HEK293 (cell line): ENCODE results near the gene ATP5ME.
A peak's percentile ranks its signal among the peaks of the same experiment; 100 is the strongest.

Experiments used
- CTCF ChIA-PET: fragments of 350-600 bp; formaldehyde crosslinking; extraction: SDS; loops from one replicate; lab custom pipeline; 2021; ENCODE audit warnings: antibody characterized with exemption; lab: Yijun Ruan, JAX
- POLR2A ChIA-PET: fragments of 300-600 bp; formaldehyde crosslinking; extraction: SDS; loops from one replicate; lab custom pipeline; 2020; ENCODE audit warnings: antibody characterized with exemption, inconsistent platforms; lab: Yijun Ruan, JAX
- H3K27ac ChIP-seq: fragments of 200-500 bp; sonication (Bioruptor generic); 2 replicates; pipeline ENCODE4 v1.5.1; 2014; ENCODE audit warnings: low read depth, low read length, control low read depth, inconsistent platforms; ENCODE audit errors: extremely low read depth
- H3K36me3 ChIP-seq, 2 experiments: fragments of 200-500 bp in 1 of 2; sonication (Bioruptor generic) in 1 of 2; 1 replicate in 1 of 2; 2 replicates in 1 of 2; pipeline ENCODE4 v1.5.1; 2014 to 2017; ENCODE audit warnings: inconsistent platforms in 2 of 2, low read length in 2 of 2; ENCODE audit not compliant: control insufficient read depth in 2 of 2, insufficient read depth in 1 of 2
- H3K4me1 ChIP-seq: fragments of 200-500 bp; sonication (Bioruptor generic); 2 replicates; pipeline ENCODE4 v1.5.1; 2014; ENCODE audit warnings: mild to moderate bottlenecking, low read length, inconsistent platforms; ENCODE audit not compliant: control insufficient read depth, insufficient read depth
- H3K4me3 ChIP-seq: 2 replicates; pipeline ENCODE4 v1.5.1; 2011; ENCODE audit warnings: low read depth, mild to moderate bottlenecking, control low read depth, low read length, moderate library complexity
- H3K9me3 ChIP-seq: fragments of 200-500 bp; sonication (Bioruptor generic); 2 replicates; pipeline ENCODE4 v1.5.1; 2014; ENCODE audit warnings: low read depth, low read length, inconsistent platforms; ENCODE audit not compliant: control insufficient read depth, insufficient read depth
- GLI4 ChIP-seq: fragments of 450-650 bp; formaldehyde crosslinking; IDR thresholded peaks from 2 replicates; pipeline ENCODE4 v1.5.1; 2016; ENCODE audit warnings: missing biosample characterization, missing genetic modification characterization
- OSR2 ChIP-seq: fragments of 450-650 bp; formaldehyde crosslinking; IDR thresholded peaks from 2 replicates; pipeline ENCODE4 v1.5.1; 2016; ENCODE audit warnings: missing biosample characterization, missing genetic modification characterization
- SCRT1 ChIP-seq: fragments of 450-650 bp; formaldehyde crosslinking; IDR thresholded peaks from 2 replicates; pipeline ENCODE4 v1.5.1; 2016; ENCODE audit warnings: missing biosample characterization, missing genetic modification characterization, borderline replicate concordance
- YY2 ChIP-seq: fragments of 450-650 bp; formaldehyde crosslinking; IDR thresholded peaks from 2 replicates; pipeline ENCODE4 v1.5.1; 2016; ENCODE audit warnings: missing biosample characterization, missing genetic modification characterization
- ZBTB20 ChIP-seq: fragments of 450-650 bp; formaldehyde crosslinking; IDR thresholded peaks from 2 replicates; pipeline ENCODE4 v1.5.1; 2016; ENCODE audit warnings: missing biosample characterization, missing genetic modification characterization
- ZFHX2 ChIP-seq: fragments of 450-650 bp; formaldehyde crosslinking; conservative IDR thresholded peaks from 2 replicates; pipeline ENCODE4 v1.5.1; 2016; ENCODE audit warnings: missing biosample characterization, missing genetic modification characterization
- ZNF10 ChIP-seq: fragments of 450-650 bp; formaldehyde crosslinking; IDR thresholded peaks from 2 replicates; pipeline ENCODE4 v1.5.1; 2017; ENCODE audit warnings: missing biosample characterization, missing genetic modification characterization
- ZNF239 ChIP-seq: fragments of 450-650 bp; formaldehyde crosslinking; IDR thresholded peaks from 2 replicates; pipeline ENCODE4 v1.5.1; 2016; ENCODE audit warnings: missing biosample characterization, missing genetic modification characterization
- ZNF354C ChIP-seq: fragments of 450-650 bp; formaldehyde crosslinking; IDR thresholded peaks from 2 replicates; pipeline ENCODE4 v1.5.1; 2016; ENCODE audit warnings: missing biosample characterization, missing genetic modification characterization, low read depth, borderline replicate concordance
- ZNF544 ChIP-seq: fragments of 450-650 bp; formaldehyde crosslinking; IDR thresholded peaks from 2 replicates; pipeline ENCODE4 v1.5.0; 2017; ENCODE audit warnings: missing biosample characterization, missing genetic modification characterization
- ZNF549 ChIP-seq: fragments of 450-650 bp; IDR thresholded peaks from 2 replicates; pipeline ENCODE4 v1.5.1; 2018; ENCODE audit warnings: missing biosample characterization, missing genetic modification characterization, mild to moderate bottlenecking, inconsistent platforms, moderate library complexity
- ZNF555 ChIP-seq: fragments of 450-650 bp; formaldehyde crosslinking; conservative IDR thresholded peaks from 2 replicates; pipeline ENCODE4 v1.5.1; 2017; ENCODE audit warnings: missing biosample characterization, mild to moderate bottlenecking, missing genetic modification characterization, inconsistent platforms
- ZNF596 ChIP-seq: fragments of 450-650 bp; IDR thresholded peaks from 2 replicates; pipeline ENCODE4 v1.5.0; 2018; ENCODE audit warnings: missing biosample characterization, mild to moderate bottlenecking, missing genetic modification characterization, moderate library complexity
- ZNF777 ChIP-seq: fragments of 450-650 bp; formaldehyde crosslinking; IDR thresholded peaks from 2 replicates; pipeline ENCODE4 v1.5.1; 2017; ENCODE audit warnings: missing biosample characterization, missing genetic modification characterization, borderline replicate concordance
- ZSCAN30 ChIP-seq: fragments of 450-650 bp; IDR thresholded peaks from 2 replicates; pipeline ENCODE4 v1.5.1; 2018; ENCODE audit warnings: missing biosample characterization, mild to moderate bottlenecking, missing genetic modification characterization, moderate library complexity
- ZXDB ChIP-seq: fragments of 450-650 bp; formaldehyde crosslinking; IDR thresholded peaks from 2 replicates; pipeline ENCODE4 v1.5.1; 2016; ENCODE audit warnings: missing biosample characterization, missing genetic modification characterization
- TF ChIP-seq, protein P1 (sequence below): fragments of 450-650 bp; formaldehyde crosslinking; IDR thresholded peaks from 2 replicates; pipeline ENCODE4 v1.5.1; 2016; ENCODE audit warnings: missing biosample characterization, missing genetic modification characterization
- TF ChIP-seq, protein P2 (sequence below): fragments of 450-650 bp; formaldehyde crosslinking; IDR thresholded peaks from 2 replicates; pipeline ENCODE4 v1.5.1; 2017; ENCODE audit warnings: missing biosample characterization, missing genetic modification characterization
- TF ChIP-seq, protein P3 (sequence below): fragments of 450-650 bp; formaldehyde crosslinking; IDR thresholded peaks from 2 replicates; pipeline ENCODE4 v1.5.1; 2016; ENCODE audit warnings: missing biosample characterization, missing genetic modification characterization
- TF ChIP-seq, protein P4 (sequence below): fragments of 450-650 bp; formaldehyde crosslinking; IDR thresholded peaks from 2 replicates; pipeline ENCODE4 v1.5.1; 2016; ENCODE audit warnings: missing biosample characterization, missing genetic modification characterization

Gene ATP5ME

DNA sequence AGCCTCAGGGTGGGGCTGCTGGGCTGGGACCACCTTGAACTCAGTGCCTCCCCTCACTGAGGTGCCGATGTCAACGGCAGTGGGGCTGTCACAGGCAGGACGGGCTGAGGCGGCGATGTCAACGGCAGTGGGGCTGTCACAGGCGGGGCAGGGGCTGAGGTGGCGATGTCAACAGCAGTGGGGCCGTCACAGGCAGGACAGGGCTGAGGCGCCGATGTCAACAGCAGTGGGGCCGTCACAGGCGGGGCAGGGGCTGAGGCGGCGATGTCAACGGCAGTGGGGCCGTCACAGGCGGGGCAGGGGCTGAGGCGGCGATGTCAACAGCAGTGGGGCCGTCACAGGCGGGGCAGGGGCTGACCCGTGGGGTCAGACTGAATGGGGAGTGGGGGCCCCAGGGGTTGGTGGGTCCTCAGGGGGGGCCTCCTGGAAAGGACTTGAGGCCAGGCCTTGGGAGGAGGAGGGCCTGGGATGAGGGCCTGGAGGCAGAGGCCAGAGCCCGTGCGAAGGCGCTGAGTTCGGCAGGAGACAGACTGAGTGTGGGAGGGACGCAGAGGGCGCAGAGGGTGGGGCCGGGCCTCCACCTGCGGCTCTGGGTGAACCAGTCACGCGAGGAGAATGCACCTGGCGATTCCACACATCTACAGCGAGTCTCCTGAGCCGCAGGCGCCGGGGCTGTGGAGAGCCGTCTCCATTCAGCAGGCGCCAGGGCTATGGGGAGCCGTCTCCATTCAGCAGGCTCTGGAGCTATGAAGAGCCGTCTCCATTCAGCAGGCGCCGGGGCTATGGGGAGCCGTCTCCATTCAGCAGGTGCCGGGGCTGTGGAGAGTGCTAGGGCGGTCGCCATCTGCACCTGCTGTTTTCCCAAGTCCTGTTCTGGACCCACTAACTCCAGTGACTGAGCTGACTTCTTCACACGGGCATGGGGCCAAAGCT is 22.9 kb downstream of the ATP5ME start:
- no peak overlapping the region for H3K27ac ChIP-seq
- H3K4me1 ChIP-seq = no peaks in the 10 kb centered on the region
- CTCF ChIA-PET = no interaction called here
- POLR2A ChIA-PET = no interaction called here
- H3K9me3 ChIP-seq = no peaks in the 10 kb centered on the region
- no peaks in the 10 kb centered on the region for H3K36me3 ChIP-seq
- H3K4me3 ChIP-seq = no peak overlapping the region
- TF ChIP-seq ZNF10 (tag by site-specific recombination) = peak; percentile 96
- no peak for TF ChIP-seq ZBTB20 (tag by site-specific recombination)
- TF ChIP-seq SCRT1 (tag by site-specific recombination) = no peak
- no peak for TF ChIP-seq ZNF354C

DNA sequence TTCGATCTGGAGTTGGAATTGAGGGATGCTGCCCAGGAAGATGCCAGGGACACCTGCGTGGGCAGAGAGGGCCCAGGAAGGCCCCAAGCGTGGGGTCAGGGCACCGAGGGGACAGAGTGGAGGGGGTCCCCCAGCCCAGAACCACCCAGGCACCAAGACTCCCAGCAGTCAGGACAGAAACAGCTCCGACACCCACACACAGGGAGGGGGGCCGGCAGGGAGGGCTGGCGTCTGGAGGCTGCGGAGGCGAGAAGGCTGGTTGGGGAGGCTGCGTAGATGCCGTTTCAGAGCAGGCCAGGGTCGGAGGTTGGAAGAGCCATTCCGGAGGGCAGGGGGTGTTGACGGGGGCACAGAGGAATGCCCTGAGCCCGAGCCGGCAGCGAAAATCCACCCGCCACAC is 23.6 kb downstream of the ATP5ME start:
- CTCF ChIA-PET = no interaction called here
- no peak overlapping the region for H3K4me3 ChIP-seq

GRCh38 chr4:649751-650310 is 24.2 kb downstream of the ATP5ME start:
- no peak overlapping the region for H3K27ac ChIP-seq
- CTCF ChIA-PET = no interaction called here
- no peaks in the 10 kb centered on the region for H3K9me3 ChIP-seq
- H3K4me3 ChIP-seq = no peak overlapping the region
- no peaks in the 10 kb centered on the region for H3K4me1 ChIP-seq
- H3K36me3 ChIP-seq = no peaks in the 10 kb centered on the region
- POLR2A ChIA-PET = no interaction called here
- TF ChIP-seq, protein P1, sequence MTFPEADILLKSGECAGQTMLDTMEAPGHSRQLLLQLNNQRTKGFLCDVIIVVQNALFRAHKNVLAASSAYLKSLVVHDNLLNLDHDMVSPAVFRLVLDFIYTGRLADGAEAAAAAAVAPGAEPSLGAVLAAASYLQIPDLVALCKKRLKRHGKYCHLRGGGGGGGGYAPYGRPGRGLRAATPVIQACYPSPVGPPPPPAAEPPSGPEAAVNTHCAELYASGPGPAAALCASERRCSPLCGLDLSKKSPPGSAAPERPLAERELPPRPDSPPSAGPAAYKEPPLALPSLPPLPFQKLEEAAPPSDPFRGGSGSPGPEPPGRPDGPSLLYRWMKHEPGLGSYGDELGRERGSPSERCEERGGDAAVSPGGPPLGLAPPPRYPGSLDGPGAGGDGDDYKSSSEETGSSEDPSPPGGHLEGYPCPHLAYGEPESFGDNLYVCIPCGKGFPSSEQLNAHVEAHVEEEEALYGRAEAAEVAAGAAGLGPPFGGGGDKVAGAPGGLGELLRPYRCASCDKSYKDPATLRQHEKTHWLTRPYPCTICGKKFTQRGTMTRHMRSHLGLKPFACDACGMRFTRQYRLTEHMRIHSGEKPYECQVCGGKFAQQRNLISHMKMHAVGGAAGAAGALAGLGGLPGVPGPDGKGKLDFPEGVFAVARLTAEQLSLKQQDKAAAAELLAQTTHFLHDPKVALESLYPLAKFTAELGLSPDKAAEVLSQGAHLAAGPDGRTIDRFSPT (tag by site-specific recombination) = no peak
- TF ChIP-seq ZSCAN30 (tag by site-specific recombination) (no peak), SCRT1 (tag by site-specific recombination) (no peak), ZXDB (tag by site-specific recombination) (no peak), GLI4 (no peak), ZNF549 (tag by site-specific recombination) (no peak), ZNF544 (no peak), ZNF555 (tag by site-specific recombination) (no peak), YY2 (tag by site-specific recombination) (no peak), ZNF239 (no peak), ZNF596 (no peak), OSR2 (no peak)
- TF ChIP-seq, protein P2, sequence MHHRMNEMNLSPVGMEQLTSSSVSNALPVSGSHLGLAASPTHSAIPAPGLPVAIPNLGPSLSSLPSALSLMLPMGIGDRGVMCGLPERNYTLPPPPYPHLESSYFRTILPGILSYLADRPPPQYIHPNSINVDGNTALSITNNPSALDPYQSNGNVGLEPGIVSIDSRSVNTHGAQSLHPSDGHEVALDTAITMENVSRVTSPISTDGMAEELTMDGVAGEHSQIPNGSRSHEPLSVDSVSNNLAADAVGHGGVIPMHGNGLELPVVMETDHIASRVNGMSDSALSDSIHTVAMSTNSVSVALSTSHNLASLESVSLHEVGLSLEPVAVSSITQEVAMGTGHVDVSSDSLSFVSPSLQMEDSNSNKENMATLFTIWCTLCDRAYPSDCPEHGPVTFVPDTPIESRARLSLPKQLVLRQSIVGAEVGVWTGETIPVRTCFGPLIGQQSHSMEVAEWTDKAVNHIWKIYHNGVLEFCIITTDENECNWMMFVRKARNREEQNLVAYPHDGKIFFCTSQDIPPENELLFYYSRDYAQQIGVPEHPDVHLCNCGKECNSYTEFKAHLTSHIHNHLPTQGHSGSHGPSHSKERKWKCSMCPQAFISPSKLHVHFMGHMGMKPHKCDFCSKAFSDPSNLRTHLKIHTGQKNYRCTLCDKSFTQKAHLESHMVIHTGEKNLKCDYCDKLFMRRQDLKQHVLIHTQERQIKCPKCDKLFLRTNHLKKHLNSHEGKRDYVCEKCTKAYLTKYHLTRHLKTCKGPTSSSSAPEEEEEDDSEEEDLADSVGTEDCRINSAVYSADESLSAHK (tag by site-specific recombination) = no peak
- TF ChIP-seq, protein P3, sequence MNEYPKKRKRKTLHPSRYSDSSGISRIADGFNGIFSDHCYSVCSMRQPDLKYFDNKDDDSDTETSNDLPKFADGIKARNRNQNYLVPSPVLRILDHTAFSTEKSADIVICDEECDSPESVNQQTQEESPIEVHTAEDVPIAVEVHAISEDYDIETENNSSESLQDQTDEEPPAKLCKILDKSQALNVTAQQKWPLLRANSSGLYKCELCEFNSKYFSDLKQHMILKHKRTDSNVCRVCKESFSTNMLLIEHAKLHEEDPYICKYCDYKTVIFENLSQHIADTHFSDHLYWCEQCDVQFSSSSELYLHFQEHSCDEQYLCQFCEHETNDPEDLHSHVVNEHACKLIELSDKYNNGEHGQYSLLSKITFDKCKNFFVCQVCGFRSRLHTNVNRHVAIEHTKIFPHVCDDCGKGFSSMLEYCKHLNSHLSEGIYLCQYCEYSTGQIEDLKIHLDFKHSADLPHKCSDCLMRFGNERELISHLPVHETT (tag by site-specific recombination) = no peak
- TF ChIP-seq, protein P4, sequence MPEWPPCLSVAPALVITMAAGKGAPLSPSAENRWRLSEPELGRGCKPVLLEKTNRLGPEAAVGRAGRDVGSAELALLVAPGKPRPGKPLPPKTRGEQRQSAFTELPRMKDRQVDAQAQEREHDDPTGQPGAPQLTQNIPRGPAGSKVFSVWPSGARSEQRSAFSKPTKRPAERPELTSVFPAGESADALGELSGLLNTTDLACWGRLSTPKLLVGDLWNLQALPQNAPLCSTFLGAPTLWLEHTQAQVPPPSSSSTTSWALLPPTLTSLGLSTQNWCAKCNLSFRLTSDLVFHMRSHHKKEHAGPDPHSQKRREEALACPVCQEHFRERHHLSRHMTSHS = no peak
- TF ChIP-seq, all 188 proteins: peak for 0

More for the DNA sequence above, 23.6 kb downstream of the ATP5ME start:
- Histone ChIP-seq H3K9me3 (no peaks in the 10 kb centered on the region), H3K36me3 (no peaks in the 10 kb centered on the region), H3K4me1 (no peaks in the 10 kb centered on the region), H3K27ac (no peak overlapping the region)
- POLR2A ChIA-PET = no interaction called here
- TF ChIP-seq ZNF777 (tag by site-specific recombination) = no peak
- 0 out of 2 replicates have a peak, but pooled peaks have one; percentile 9 for TF ChIP-seq ZFHX2 (tag by site-specific recombination)
